ENCODE results near the gene RIMKLB.

RIMKLB gene

DNA sequence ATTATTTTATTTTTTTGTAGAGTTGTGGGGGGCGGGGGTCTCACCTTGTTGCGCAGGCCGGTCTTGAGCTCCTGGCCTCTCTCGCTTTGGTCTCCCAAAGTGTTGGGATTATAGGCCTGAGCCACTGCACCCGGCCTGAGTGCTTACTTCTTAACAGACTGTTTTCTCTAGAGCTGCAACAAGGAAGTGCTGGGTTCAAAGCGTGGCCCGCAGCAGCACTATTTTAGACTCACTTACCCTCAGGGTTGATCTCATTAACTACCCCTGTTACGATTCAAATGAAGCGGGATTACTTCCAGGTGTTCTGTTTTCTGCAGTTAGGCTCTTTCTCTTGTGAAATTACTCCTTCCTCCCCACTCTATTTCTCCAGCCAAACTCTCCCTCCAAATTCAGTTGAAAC is 133.3 kb downstream of the RIMKLB start:
- no peak for TF ChIP-seq CTCF (IDR thresholded peaks at IDR 0.05; ENCODE audit: insufficient read depth, low read depth, low read length, missing control alignments)
- DNase-seq (ENCODE audit: low read depth) = no peak
- H3K4me3 ChIP-seq (ENCODE audit: low read depth, low read length) = no peak overlapping the region

GRCh38 chr12:8832500-8832899 is 134.7 kb downstream of the RIMKLB start:
- no peak for TF ChIP-seq CTCF (IDR thresholded peaks at IDR 0.05; ENCODE audit: insufficient read depth, low read depth, low read length, missing control alignments)
- DNase-seq (ENCODE audit: low read depth) = no peak

More at GRCh38 chr12:8832500-8832899, 134.7 kb downstream of the RIMKLB start:
- no peak overlapping the region for H3K4me3 ChIP-seq (ENCODE audit: low read depth, low read length)
